ENCODE results near the gene TOMM70.

Gene TOMM70

DNA sequence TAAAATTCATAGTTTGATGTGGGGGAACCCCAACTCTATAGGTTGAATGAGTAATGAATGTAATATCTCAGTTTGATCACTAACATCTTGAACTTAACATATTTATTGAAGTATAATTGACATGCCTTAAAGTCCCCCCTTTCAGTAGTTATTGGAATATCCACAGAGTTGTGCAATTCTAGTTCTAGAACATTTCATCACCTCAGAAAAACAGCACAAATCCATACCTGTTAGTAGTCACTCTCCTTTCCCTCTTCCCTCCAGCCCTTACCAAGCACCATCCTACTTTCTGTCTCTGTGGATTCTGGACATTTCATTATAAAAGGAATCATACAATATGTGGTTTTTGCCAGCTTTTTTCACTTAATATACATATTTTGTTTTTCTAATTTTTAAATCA lies 75.1 kb downstream of the TOMM70 start:
- no peak for DNase-seq (ENCODE audit: low read depth)

DNA sequence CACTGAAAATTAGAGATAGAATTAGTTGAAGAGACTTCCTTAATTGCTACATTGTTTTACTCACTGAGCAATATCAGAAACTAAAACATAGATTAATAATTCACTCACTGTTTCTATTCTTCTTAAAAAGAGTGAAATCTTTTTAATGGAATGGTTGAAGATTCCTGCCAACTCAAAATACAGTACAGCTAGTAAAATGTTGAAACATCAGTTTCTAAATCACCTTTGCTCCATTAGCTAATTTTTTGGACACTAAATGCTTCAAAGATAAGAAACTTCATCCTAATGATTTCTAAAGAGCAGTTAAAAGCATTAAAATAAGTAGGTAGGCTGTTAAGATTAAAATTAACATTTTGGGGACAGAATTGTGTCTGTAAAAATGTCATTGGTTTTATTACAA lies 76.8 kb downstream of the TOMM70 start:
- DNase-seq (ENCODE audit: low read depth): no peak

DNA sequence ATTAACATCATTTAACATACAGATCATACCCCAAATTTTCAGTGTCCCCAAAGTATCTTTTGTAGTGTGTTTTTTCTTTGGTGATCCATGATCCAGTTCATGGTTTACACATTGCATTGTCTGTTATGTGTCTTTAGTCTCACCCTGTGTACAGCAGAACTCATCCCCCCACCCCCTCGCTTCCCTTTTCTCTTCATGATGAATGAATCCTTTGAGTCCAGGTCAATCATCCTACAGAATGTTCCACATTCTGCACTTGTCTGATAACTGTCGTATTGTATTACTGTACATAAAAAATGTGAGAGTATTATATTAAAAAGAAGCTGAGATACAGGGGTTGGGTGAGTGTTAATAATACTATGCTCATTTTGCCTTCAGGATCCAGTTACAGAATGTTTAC lies 80.9 kb downstream of the TOMM70 start:
- DNase-seq (ENCODE audit: low read depth): no peak

DNA sequence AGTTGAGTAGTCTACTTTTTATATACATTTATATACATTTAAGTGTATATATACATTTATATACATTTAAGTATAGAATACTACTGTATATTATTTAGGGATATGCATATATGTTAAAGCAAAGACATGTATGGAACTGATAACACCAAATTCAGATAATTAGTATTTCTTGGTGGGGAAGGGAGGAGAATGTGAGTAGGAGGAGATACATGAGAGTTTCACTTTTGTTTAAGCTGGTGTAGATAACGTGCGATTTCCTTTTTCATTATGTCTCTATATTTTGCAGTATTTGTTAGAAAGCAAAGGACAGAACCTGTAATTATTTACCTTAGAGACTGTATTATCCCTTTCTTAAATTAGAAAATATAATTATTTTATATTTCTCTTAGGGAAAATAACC lies 83.0 kb downstream of the TOMM70 start:
- no peak for DNase-seq (ENCODE audit: low read depth)

DNA sequence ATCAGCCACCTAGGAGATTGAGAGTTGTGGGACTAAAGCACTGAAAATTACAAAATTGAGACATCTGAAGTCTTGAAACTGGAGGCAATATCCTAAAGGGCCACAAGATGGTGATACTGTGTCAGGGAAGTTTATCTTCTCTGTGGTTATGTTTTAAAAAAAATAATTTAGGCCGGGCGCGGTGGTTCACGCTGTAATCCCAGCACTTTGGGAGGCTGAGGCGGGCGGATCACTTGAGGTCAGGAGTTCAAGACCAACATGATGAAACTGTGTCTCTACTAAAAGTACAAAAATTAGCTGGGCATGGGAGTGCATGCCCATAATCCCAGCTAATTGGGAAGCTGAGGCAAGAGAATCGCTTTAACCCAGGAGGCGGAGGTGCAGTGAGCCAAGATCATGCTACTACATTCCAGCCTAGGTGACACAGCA lies 84.2 kb downstream of the TOMM70 start:
- peak; percentile 6 for DNase-seq (ENCODE audit: low read depth)

All from activated gamma-delta T cell treated with anti-CD3 and anti-CD28 coated beads, Interleukin-2, amount 50 U/mL, for 16 hours (primary cell).